Measurements from ENCODE around the gene TARBP2. TPM values are rescaled to one million over a fixed set of nuclear protein-coding genes. Genes with fewer than 3 reads are reported as not detected.
A peak's percentile ranks its signal among the peaks of the same experiment; 100 is the strongest.

The TARBP2 gene
- total RNA-seq, 1 experiment from 2014 or later: 66.1 TPM

DNA sequence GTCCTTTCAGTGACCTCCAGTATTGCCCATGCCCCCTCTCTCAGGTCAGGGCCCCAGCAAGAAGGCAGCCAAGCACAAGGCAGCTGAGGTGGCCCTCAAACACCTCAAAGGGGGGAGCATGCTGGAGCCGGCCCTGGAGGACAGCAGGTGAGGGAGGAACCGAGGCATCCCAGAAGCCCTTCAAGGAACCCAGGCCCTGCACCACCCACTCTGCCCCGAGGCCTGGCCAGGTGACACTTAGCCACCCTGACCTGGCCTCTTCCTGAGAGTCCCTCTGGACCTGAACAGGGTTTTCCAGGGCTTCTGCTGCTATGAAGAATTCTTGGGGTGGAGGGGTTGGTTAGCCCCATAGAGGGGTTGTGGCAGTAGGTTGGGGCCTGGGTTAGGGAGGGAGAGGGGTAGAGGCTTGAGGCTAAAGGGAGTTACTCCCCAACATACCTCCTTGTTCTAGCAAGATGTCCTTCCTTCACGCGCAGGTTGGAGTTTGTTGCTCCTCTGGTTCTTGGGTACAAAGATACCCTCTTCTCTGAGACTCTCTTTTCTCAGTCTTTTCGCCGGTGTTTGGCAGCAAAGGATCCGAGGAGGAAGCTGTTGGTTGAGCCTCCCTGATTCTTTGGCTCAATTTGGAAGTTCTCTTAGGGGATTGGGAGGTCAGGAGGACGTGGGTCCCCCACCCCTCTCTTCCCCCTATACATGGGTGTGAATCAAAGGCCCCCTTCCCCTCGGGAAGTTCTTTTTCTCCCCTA lies 2.1 kb downstream of the TARBP2 start:
- peaks cover 50% of the 10 kb centered on the region for H3K36me3 ChIP-seq
- no peaks in the 10 kb centered on the region for H3K9me3 ChIP-seq
- H3K27me3 ChIP-seq: no peaks in the 10 kb centered on the region
- no peak for DNase-seq
- no peak overlapping the region for H3K4me3 ChIP-seq

DNA sequence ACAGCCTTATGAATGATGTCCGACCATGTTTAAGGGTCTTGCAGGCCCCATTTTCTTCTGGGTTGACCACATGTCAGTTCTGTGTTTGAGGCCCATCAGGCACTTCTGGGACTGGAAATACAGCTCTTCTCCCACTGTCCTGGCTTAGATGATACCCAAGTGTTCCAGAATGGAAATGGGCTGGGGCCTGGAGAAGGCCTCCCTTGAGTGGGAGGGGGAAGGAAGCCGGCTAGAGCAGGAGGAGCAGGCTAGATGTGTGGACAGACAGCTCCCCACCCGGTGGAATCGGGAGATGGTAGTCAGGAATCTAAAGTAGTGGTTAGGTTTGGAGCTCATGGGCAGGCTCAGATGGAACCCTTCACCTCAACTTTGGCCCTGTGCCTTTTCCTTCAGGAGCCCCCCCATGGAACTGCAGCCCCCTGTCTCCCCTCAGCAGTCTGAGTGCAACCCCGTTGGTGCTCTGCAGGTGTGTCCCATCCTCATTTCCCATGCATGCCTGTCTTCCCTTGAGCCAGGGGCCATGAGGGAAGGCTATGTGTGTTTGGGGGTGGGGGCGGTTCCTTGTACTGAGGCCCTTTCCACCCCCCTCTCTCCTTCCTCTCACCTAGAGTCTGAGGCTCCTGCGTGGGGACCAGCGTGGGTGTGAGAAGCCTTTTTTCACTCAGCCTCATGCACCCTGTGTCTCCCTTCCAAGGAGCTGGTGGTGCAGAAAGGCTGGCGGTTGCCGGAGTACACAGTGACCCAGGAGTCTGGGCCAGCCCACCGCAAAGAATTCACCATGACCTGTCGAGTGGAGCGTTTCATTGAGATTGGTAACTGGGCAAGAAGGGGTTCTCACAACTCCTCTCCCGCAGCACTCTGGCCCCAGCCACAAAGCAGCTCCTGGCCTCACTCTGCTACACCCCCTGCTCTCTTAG lies 3.2 kb downstream of the TARBP2 start:
- peaks cover 52% of the 10 kb centered on the region for H3K36me3 ChIP-seq
- no peak for DNase-seq
- H3K9me3 ChIP-seq: no peaks in the 10 kb centered on the region
- H3K4me3 ChIP-seq: no peak overlapping the region
- H3K27me3 ChIP-seq: no peaks in the 10 kb centered on the region

GRCh38 chr12:53505086-53505485 lies 4.0 kb downstream of the TARBP2 start:
- H3K27me3 ChIP-seq: no peaks in the 10 kb centered on the region
- peak; percentile 88 for DNase-seq
- H3K4me3 ChIP-seq: no peak overlapping the region
- H3K36me3 ChIP-seq: peaks cover 52% of the 10 kb centered on the region
- no peaks in the 10 kb centered on the region for H3K9me3 ChIP-seq

GRCh38 chr12:53505555-53506449 lies 4.7 kb downstream of the TARBP2 start:
- peak; percentile 73 for DNase-seq
- Histone ChIP-seq H3K9me3 (no peaks in the 10 kb centered on the region), H3K4me3 (no peak overlapping the region), H3K36me3 (peaks cover 56% of the 10 kb centered on the region), H3K27me3 (no peaks in the 10 kb centered on the region)

GRCh38 chr12:53506450-53506785 lies 5.3 kb downstream of the TARBP2 start:
- H3K27me3 ChIP-seq: no peaks in the 10 kb centered on the region
- H3K4me3 ChIP-seq: no peak overlapping the region
- H3K9me3 ChIP-seq: no peaks in the 10 kb centered on the region
- DNase-seq: no peak
- peaks cover 60% of the 10 kb centered on the region for H3K36me3 ChIP-seq

DNA sequence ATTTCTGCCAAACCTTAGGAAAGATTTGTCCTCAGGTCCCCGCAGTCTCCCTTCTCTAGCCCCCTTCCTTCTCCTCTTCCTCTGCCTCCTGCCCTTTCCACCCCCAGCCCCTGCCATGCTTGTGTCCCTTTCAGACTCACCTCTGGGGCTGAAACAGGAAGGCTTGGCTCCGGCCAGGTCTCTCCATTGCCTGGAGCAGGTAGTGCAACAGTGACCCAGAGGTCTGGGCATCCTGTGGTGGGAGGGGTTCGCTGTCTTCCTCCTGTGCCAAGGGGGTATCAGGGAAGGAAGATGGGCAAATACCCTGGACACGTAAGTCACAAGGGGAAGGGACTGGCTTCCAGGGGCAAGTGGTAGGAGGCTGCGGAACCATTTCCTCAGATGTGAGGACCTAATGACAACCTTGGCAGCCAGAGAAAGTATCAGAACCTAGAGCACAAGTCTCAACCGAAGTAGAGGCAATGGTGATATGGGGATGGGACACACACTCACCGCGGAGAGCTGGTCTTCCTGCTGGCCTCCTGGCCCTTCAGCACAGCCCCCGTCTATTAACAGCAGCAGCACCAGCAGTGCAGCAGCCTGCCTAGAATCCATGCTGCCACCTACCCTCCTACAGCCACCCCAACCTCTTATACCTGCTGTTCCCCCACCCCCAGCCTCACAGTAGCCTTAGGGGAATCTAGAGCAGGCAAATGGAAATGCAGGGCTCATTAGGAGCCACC lies 6.0 kb downstream of the TARBP2 start, which contains the start of gene NPFF:
Gene NPFF, minus strand, starts transcription at position 604 of the 722 bp plus-strand sequence. Its CDS starts 10 bp downstream, at position 594.
- no peak for DNase-seq
- Histone ChIP-seq H3K9me3 (no peaks in the 10 kb centered on the region), H3K36me3 (peaks cover 63% of the 10 kb centered on the region), H3K27me3 (no peaks in the 10 kb centered on the region), H3K4me3 (no peak within 1 kb of the TSS)

- Histone ChIP-seq H3K36me3 (peaks cover 65% of the 10 kb centered on the region), H3K27me3 (no peaks in the 10 kb centered on the region), H3K4me3 (no peak overlapping the region), H3K9me3 (no peaks in the 10 kb centered on the region)
- DNase-seq: no peak
Measured at GRCh38 chr12:53507603-53507885, 6.5 kb downstream of the TARBP2 start.

- peak; percentile 71 for DNase-seq
- Histone ChIP-seq H3K36me3 (peaks cover 58% of the 10 kb centered on the region), H3K4me3 (no peak overlapping the region), H3K27me3 (no peaks in the 10 kb centered on the region), H3K9me3 (no peaks in the 10 kb centered on the region)
Measured at GRCh38 chr12:53508534-53509170, 7.6 kb downstream of the TARBP2 start.

DNA sequence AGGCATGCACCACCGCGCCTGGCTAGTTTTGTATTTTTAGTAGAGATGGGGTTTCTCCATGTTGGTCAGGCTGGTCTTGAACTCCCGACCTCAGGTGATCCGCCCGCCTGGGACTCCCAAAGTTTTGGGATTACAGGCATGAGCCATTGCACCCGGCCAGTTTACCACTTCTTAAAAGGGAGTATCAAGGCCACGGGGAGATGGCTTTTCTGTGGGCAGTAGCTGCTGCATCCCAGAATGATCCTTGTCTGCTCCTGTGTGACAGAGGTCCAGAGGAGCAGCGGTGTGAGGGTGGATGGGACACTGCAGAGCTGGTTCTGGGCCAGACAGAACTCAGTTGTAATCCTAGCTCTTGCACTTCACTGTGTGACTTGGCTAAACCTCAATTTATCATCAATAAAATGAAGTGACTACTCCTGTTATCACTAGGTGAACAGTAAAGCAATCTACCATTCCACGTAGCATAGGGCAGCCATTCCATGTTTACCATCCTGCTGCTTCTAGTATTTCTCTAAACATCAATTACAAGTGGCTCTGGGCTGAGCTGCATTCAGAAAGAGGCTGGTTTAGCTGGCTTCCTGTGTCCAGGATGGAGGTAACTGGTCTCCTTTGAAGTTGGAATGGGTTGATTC lies 9.2 kb downstream of the TARBP2 start:
- Histone ChIP-seq H3K9me3 (no peaks in the 10 kb centered on the region), H3K36me3 (peaks cover 55% of the 10 kb centered on the region), H3K4me3 (no peak overlapping the region), H3K27me3 (no peaks in the 10 kb centered on the region)
- no peak for DNase-seq

DNA sequence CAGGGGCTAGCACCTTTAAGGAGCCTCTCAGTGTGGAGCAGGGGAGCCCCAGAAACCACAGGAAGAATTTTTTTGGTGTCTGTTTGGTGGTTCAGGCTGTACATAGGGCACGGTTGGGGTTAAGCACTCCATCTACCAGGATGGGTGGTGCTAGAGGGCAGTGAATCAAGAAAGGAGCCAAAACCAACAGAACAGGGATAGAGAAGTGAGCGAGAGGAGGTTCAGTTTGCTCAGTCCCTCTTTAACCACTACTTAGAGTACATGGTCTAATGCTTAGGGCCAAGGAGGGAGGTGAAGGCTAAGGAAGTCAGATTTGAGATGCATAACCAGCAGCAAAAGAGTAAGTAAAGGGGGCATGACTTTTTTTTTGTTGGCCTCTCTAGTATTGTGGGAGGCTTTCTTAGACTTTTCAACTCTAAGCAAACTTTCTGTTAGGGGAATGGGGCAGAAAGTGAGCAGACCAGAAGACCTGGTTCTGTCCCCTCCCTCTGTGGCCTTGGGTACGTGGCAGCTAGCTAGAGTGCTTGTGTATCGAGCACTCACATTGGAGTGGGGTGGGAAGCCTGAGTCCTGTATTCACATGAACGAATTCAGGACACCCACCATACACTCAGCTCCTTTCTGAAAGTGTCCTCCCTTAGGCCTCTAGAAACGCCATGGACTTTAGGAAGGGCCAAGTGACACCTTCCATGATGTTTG lies 12.8 kb downstream of the TARBP2 start:
- DNase-seq: no peak
- Histone ChIP-seq H3K27me3 (no peaks in the 10 kb centered on the region), H3K9me3 (no peaks in the 10 kb centered on the region), H3K4me3 (no peak overlapping the region), H3K36me3 (peaks cover 55% of the 10 kb centered on the region)

GRCh38 chr12:53514628-53515290 lies 13.7 kb downstream of the TARBP2 start:
- Histone ChIP-seq H3K9me3 (no peaks in the 10 kb centered on the region), H3K27me3 (no peaks in the 10 kb centered on the region), H3K4me3 (no peak overlapping the region), H3K36me3 (peaks cover 60% of the 10 kb centered on the region)
- DNase-seq: no peak

GRCh38 chr12:53515291-53515680 lies 14.2 kb downstream of the TARBP2 start:
- Histone ChIP-seq H3K36me3 (peaks cover 65% of the 10 kb centered on the region), H3K4me3 (no peak overlapping the region), H3K27me3 (no peaks in the 10 kb centered on the region), H3K9me3 (no peaks in the 10 kb centered on the region)
- DNase-seq: no peak

- Histone ChIP-seq H3K27me3 (no peaks in the 10 kb centered on the region), H3K36me3 (peaks cover 64% of the 10 kb centered on the region), H3K4me3 (no peak overlapping the region), H3K9me3 (no peaks in the 10 kb centered on the region)
- no peak for DNase-seq
Measured at GRCh38 chr12:53516758-53517455, 15.8 kb downstream of the TARBP2 start.

GRCh38 chr12:53518381-53518780 lies 17.3 kb downstream of the TARBP2 start:
- Histone ChIP-seq H3K36me3 (peaks cover 73% of the 10 kb centered on the region), H3K9me3 (no peaks in the 10 kb centered on the region), H3K27me3 (no peaks in the 10 kb centered on the region), H3K4me3 (no peak overlapping the region)
- peak; percentile 66 for DNase-seq

All from MG63 (cell line).